Smooth muscle cell (in vitro differentiated cells): ENCODE results near the gene JCAD. TPM values are rescaled to one million over a fixed set of nuclear protein-coding genes. Genes with fewer than 3 reads are reported as not detected.
"Not testable (repeated sequence)": the region's sequence is repeated elsewhere in the genome, so short reads cannot be mapped to it uniquely, and the experiment has no call there.

Source experiments
- DNase-seq: peaks from one replicate; lab custom pipeline; 2025; ENCODE audit not compliant: unreplicated experiment; lab: John Stamatoyannopoulos, UW
- H2AFZ ChIP-seq: fragments of 200-600 bp; sonication (generic); 2 replicates; pipeline ENCODE4 v1.6.0; 2016; ENCODE audit warnings: antibody characterized with exemption, low read depth, mild to moderate bottlenecking
- H3F3A ChIP-seq: fragments of 200-600 bp; sonication (generic); 2 replicates; pipeline ENCODE4 v1.6.0; 2017; ENCODE audit warnings: antibody characterized with exemption, low read depth
- H3K27ac ChIP-seq: fragments of 200-600 bp; sonication (generic); 2 replicates; pipeline ENCODE4 v1.5.1; 2016; ENCODE audit warnings: low read depth, mild to moderate bottlenecking
- H3K27me3 ChIP-seq: fragments of 200-600 bp; sonication (generic); 2 replicates; pipeline ENCODE4 v1.6.1; 2016; ENCODE audit warnings: low read depth, mild to moderate bottlenecking
- H3K36me3 ChIP-seq: fragments of 200-600 bp; sonication (generic); 2 replicates; pipeline ENCODE4 v1.5.1; 2016; ENCODE audit warnings: low read depth
- H3K4me1 ChIP-seq: fragments of 200-600 bp; sonication (generic); 2 replicates; pipeline ENCODE4 v1.5.1; 2016; ENCODE audit warnings: low read depth
- H3K4me2 ChIP-seq: fragments of 200-600 bp; sonication (generic); 2 replicates; pipeline ENCODE4 v1.6.0; 2016; ENCODE audit warnings: mild to moderate bottlenecking
- H3K4me3 ChIP-seq: fragments of 200-600 bp; sonication (generic); 2 replicates; pipeline ENCODE4 v1.5.1; 2016; ENCODE audit warnings: mild to moderate bottlenecking
- H3K79me2 ChIP-seq: fragments of 200-600 bp; sonication (generic); 2 replicates; pipeline ENCODE4 v1.6.0; 2016; ENCODE audit warnings: low read depth, mild to moderate bottlenecking
- H3K9ac ChIP-seq: fragments of 200-600 bp; sonication (generic); 2 replicates; pipeline ENCODE4 v1.6.0; 2016; ENCODE audit warnings: low read depth
- H3K9me3 ChIP-seq: fragments of 200-600 bp; sonication (generic); replicated peaks from 2 replicates; pipeline ENCODE4 v1.5.1; 2016; ENCODE audit warnings: low read depth
- H4K20me1 ChIP-seq: fragments of 200-600 bp; sonication (generic); 2 replicates; pipeline ENCODE4 v1.6.0; 2016; ENCODE audit warnings: low read depth
- CTCF ChIP-seq: fragments of 200-600 bp; sonication (generic); IDR thresholded peaks from 2 replicates; pipeline ENCODE4 v1.5.1; 2017; ENCODE audit warnings: borderline replicate concordance, mild to moderate bottlenecking, antibody characterized with exemption; ENCODE audit not compliant: insufficient read depth, poor library complexity, severe bottlenecking
- WGBS: methylation state at CpG from one replicate; pipeline ENCODE4 v1.1.7; 2016; ENCODE audit warnings: low lambda C conversion rate; 5-methylcytosine and 5-hydroxymethylcytosine counted together
- polyA plus RNA-seq: library from polyadenylated mRNA; unstranded; fragments of >200 nt; fragmentation: Nextera tagmentation; extraction: Ambion mirVana; gene quantifications from 2 replicates; pipeline ENCODE4 v1.2.1, GENCODE V29; 2016
- total RNA-seq: library from RNA; depleted of rRNA; stranded (reverse); fragments of >200 nt; gene quantifications from 2 replicates; pipeline ENCODE4 v1.2.3, GENCODE V29; 2014

Gene JCAD
- total and polyA plus RNA-seq, 2 experiments from 2014 or later, result 7.5 to 7.8 TPM

DNA sequence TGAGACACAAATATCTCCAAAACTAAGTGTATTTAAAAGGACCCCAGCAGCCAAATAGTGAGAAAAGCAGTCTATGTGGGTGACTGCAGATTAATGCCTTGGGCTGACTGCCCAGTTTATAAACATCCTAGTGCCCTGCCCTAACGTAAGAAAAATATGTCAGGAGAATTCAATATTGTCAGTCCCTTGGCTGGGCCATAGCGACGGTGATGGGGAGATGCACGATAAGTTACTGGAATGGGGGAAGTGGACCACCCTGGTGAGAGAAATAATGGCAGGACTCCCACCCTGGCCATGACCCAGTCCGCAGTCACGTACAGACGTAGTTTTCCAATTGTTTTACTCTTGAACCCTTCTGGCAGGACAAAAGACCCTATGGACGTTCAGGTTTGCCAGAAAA, 48.0 kb downstream of the JCAD start:
- no peaks in the 10 kb centered on the region for H4K20me1 ChIP-seq
- peaks cover 6% of the 10 kb centered on the region for H3F3A ChIP-seq
- H3K4me1 ChIP-seq, result peaks cover 13% of the 10 kb centered on the region
- 91% methylated on average over 8 of the region's 8 CpGs for WGBS
- H3K9me3 ChIP-seq, result no peaks in the 10 kb centered on the region
- no peak overlapping the region for H3K4me2 ChIP-seq
- no peak overlapping the region for H3K9ac ChIP-seq
- H3K4me3 ChIP-seq, result no peak overlapping the region
- H3K36me3 ChIP-seq, result no peaks in the 10 kb centered on the region
- no peak for TF ChIP-seq CTCF
- DNase-seq, result no peak
- H2AFZ ChIP-seq, result no peak overlapping the region
- H3K79me2 ChIP-seq, result no peaks in the 10 kb centered on the region
- no peaks in the 10 kb centered on the region for H3K27me3 ChIP-seq
- H3K27ac ChIP-seq, result no peak overlapping the region

DNA sequence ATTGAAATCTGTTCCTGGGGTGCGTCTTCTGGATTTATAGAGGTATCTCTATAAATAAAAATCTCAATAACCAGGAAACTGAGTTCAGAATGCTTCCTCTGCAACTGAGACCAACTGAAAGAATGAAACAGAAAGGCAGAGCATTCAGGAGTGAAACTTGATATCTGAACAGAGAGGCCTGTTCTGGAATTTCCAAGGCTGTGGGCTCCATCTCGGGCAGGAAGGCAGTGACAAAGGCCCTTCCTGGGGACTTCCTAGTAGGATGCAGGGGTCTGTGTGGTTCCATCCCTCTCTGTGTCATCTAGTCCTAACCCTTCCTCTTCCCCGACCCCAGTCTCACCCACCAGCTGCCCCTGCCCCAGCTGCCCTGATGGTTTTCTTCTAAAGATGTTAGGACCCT, 52.0 kb downstream of the JCAD start:
- Histone ChIP-seq H4K20me1 (no peaks in the 10 kb centered on the region), H3K4me1 (no peaks in the 10 kb centered on the region), H3K9ac (no peak overlapping the region)

DNA sequence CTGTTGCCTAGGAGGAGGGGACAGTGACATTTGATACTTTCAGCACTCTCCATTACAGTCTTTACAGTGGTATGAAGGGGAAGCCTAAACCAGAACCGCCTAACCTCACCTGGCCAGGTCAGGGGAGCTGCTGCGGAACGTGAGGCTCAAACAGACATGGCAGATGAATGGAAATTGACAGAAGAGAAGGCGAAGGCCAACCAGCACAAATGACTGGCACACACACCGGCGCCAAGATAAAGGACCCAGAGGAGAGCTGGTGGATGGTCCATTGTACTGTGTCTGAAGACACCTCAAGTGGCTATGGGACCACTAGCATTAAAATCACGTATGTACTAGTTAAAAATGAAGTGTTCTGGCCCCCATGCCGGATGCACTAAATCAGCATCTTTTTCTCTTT, 53.0 kb downstream of the JCAD start:
- Histone ChIP-seq H3K27ac (no peak overlapping the region), H3K9ac (no peak overlapping the region), H2AFZ (no peak overlapping the region), H3K4me1 (no peaks in the 10 kb centered on the region), H3K79me2 (no peaks in the 10 kb centered on the region), H3K9me3 (no peaks in the 10 kb centered on the region), H3K27me3 (no peaks in the 10 kb centered on the region), H3K4me3 (no peak overlapping the region), H3F3A (no peaks in the 10 kb centered on the region), H4K20me1 (no peaks in the 10 kb centered on the region), H3K4me2 (no peak overlapping the region), H3K36me3 (no peaks in the 10 kb centered on the region)
- no peak for TF ChIP-seq CTCF
- DNase-seq, result no peak
- WGBS, result 79% methylated on average over 8 of the region's 8 CpGs

More for the DNA sequence above, 52.0 kb downstream of the JCAD start:
- H3F3A ChIP-seq, result no peaks in the 10 kb centered on the region
- no peak for TF ChIP-seq CTCF
- no peak overlapping the region for H3K4me3 ChIP-seq
- no peaks in the 10 kb centered on the region for H3K36me3 ChIP-seq
- H3K79me2 ChIP-seq, result no peaks in the 10 kb centered on the region
- H2AFZ ChIP-seq, result no peak overlapping the region
- H3K27ac ChIP-seq, result no peak overlapping the region
- no peak overlapping the region for H3K4me2 ChIP-seq
- no peak for DNase-seq
- no peaks in the 10 kb centered on the region for H3K27me3 ChIP-seq
- whole genome bisulfite sequencing, result 60% methylated on average over 3 of the region's 3 CpGs
- H3K9me3 ChIP-seq, result no peaks in the 10 kb centered on the region

DNA sequence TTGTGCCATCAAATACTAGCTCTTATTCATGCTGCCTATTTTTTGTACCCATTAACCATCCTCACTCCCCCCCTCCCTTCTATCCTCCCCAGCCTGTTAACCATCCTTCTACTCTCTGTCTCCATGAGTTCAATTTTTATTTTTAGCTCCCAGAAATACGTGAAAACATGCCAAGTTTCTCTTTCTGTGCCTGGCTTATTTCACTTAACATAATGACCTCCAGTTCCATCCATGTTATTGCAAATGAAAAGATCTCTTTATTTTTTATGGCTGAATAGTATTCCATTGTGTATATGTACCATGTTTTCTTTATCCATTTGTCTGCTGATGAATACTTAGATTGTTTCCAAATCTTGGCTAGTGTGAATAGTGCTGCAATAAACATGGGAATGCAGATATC, 54.3 kb downstream of the JCAD start:
- H3K27me3 ChIP-seq, H3K4me1 ChIP-seq: not testable (repeated sequence)
- 67% methylated on average over 1 of the region's 1 CpG for WGBS

More for the DNA sequence above, 54.3 kb downstream of the JCAD start:
- not testable (repeated sequence) for H4K20me1 ChIP-seq, H3K4me2 ChIP-seq, H3K79me2 ChIP-seq, H2AFZ ChIP-seq, H3K27ac ChIP-seq, H3K4me3 ChIP-seq, H3F3A ChIP-seq, H3K9me3 ChIP-seq, DNase-seq, H3K36me3 ChIP-seq, H3K9ac ChIP-seq
